ENCODE measurements around the gene INHBB.
"Not testable (repeated sequence)": the region's sequence is repeated elsewhere in the genome, so short reads cannot be mapped to it uniquely, and the experiment has no call there.

Gene INHBB

DNA sequence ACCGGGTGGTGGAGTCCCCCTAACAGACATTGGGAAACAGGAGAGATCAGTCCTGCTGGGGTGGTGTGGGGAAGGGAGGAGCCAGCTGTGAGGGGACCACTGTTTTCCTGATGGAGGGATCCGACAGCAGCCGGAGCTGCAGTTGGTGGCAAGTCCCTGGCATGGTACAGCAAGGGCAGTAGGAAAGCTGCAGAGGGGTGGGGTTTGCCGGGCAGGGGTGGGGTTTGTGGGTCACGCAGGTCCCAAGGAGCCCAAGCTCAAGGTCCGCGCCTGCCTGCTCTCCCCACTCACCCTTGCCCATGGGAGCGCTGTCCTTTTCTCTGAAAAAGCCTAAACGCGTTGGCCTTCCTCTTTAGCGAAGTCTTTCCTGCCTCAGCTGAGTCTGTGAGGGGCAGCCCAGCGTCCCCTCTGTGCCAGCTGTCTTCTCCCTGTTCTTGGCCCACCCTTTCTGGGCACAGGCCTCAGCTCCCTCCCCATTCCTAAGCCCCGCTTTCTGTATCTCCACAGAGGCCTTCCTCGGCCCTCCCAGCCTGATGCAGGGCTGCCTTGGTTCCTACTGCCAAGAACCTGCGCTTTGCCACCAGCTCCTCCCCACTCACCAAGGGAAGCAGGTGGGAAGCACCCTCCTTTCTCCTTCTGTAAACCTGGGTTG, 29.3 kb upstream of the INHBB start:
- DNase-seq, result no peak

DNA sequence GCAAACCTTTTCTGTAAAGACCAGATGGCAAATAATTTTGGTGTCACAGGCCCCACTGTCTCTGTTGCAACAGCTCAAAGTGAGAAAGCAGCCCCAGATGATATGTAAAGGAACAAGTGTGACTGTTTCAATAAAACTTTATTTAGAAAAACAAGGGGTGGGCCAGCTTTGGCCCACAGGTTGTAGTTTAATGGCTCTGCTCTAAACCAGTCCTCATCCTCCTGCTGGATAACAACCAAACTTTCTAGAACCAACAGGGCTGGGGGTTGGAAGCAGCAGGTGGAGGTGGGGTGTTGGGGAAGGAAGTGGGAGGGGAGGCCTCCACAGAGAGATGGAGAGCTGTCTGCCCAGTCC, 28.8 kb upstream of the INHBB start:
- DNase-seq, result no peak

DNA sequence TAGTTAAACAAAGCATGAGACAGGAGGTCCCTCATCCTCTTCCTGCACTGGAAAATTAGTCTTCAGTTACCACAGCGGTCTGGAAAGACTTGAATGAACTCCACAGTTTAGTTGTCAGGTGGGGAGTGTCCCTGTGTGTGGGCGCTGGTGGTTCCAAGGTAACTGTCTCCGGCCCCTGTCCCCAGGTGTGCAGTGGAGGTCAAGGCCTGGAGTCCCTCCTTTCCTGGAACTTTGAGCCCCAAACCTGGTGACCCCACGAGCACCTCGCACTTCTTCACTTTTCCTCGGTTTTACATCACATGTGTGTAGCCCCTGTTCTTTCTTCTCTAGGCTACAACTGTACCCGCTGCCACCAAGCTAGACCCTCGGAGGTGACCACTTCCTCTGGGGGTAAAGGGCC, 28.0 kb upstream of the INHBB start:
- no peak for DNase-seq

DNA sequence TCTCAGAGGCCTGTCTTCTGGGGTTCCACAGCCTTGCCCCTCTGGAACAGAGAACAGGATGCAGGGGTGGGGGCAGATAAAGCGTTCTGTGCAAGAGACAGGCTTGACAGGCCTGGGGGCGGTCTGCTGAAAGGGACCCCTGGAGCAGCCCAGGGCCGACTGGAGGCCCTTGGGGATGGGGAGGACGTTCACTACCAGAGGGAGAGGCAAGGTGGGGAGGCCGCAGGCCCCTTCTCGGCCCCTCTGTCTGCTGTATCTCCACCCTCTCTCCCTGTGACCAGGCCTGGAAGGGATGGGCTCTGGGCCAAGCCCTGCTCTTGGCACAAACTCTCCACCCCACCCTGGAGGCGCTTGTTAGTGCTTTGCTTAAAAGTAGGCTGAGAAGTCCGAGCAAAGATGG, 27.3 kb upstream of the INHBB start:
- no peak for DNase-seq

- no peak for DNase-seq
These were observed 26.8 kb upstream of the INHBB start for GRCh38 chr2:120319123-120319522.

DNA sequence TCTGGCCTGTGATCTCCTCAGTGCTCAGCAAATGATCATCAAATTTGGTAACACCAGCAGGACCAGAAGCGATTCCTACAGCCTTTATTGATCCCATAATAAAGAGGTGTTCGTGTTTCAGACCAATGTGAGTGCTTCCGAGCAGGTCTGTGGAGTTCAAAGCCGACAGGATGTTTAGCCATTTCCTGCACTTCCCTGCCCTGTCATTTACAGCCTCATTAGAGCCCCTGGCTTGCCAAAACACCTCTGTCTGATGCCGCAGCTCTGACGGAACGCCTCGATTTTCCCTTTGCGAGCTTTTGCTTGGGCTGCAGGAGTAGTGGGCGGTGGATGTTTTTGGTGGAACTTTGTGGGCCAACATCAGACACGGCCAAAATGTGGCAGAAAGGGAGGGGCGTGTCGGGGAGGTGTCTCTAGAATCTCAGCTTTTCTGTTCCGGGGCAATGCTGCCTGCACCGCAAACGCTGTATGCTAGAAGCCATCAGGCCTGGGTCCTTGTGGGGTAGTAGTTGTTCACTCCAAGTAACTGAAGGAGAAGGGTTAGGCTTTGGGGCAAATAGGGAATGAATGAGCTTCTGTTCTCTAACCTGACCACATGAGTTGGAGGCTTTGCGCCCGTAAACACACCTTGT, 26.1 kb upstream of the INHBB start:
- no peak for DNase-seq

DNA sequence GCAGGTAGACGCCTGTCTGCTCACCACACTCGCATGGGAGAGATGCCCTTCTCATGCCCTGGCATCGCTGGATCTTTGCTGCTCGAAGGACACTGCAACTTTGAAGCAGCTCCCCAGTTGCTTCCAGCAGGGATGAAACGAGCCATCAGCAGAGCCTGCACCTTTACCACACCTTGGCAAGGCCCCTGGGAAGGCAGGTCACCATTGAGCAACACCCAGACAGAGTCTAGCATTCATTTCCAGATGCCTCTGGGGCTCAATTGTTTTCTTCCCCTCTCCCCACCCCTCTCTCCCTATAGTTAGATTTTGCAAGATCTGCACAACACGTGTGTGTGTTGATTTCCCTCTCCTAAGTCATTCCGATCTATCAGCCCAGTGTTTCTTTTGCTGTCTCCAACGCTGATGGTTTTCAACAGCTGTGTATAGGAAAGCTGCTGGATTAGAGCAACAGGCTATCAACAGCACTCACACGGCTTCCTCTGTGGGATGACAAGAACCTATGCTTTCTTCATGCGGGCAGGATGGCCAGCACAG, 25.6 kb upstream of the INHBB start:
- DNase-seq, result no peak

GRCh38 chr2:120320887-120321556, 24.9 kb upstream of the INHBB start:
- not testable (repeated sequence) for DNase-seq

- no peak for DNase-seq
These were observed 24.1 kb upstream of the INHBB start for GRCh38 chr2:120321721-120322284.

- no peak for DNase-seq
These were observed 23.6 kb upstream of the INHBB start for GRCh38 chr2:120322329-120322728.

DNA sequence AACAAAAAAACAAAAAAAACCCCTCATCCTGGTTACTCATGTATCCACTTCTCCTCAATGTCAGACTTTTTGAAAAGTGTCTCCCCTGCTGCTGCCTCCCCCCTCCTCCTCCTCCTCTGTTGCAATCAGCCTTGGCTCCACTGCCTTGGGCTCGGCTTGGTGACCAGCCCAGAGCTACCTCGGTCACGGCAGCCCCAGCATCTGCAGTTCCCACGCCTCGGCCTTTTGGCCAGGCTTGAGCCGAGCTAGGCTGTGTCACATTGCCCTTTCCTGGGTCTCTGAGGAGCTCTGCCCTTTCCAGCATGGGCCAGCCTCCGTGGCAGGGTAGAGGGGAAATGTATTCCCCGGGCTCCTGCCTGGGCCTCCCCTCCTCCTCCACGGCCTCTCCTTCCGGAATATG, 22.7 kb upstream of the INHBB start:
- DNase-seq, result no peak

DNA sequence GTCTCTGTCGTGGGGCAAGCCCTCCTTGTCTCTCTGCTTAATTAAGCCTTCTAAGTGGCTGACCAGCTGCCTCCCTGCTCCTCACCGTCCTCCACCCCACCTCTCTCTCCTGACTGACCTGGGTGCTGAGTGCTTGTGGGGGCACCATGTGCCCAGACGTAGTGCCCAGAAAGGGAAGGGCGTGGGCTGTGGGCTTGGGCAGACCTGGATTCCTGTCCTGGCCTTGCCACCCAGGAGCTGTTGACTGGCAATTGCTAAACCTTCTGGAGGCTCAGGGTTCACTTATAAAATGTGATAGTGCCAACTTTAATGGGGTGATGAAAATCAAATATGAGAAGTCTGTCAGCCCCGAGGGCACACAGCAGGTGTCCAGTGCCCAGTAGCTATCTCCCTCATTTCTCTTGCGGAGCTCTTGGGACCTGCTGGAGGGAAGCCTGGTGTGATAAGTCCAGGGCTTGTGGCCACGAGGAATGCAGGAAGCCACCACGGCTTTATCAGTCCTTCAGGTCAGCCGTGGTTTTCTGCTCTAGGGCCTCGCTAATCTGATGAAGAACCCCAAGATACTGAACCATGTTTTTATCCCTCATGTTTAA, 22.0 kb upstream of the INHBB start:
- DNase-seq, result no peak

DNA sequence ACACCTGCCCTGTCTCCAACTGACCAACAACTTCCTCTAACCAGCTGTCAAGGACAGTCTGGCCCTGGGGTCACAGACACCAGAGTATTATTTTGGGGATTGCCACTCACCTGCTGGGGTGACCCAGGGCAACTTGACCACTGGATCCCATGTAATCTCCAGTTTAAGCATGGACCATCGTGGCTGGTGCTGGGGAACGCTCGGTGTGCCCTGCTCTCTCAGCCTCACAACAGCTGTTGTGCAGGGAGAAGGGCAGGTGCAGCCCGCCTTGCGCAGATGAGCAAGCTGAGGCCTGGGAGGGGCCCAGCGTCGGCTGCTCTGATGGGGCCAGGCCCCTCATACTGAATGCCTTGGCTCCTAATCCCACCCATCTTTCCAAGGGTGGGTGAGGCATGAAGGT, 21.0 kb upstream of the INHBB start:
- no peak for DNase-seq

GRCh38 chr2:120326066-120326465, 19.9 kb upstream of the INHBB start:
- DNase-seq, result no peak

DNA sequence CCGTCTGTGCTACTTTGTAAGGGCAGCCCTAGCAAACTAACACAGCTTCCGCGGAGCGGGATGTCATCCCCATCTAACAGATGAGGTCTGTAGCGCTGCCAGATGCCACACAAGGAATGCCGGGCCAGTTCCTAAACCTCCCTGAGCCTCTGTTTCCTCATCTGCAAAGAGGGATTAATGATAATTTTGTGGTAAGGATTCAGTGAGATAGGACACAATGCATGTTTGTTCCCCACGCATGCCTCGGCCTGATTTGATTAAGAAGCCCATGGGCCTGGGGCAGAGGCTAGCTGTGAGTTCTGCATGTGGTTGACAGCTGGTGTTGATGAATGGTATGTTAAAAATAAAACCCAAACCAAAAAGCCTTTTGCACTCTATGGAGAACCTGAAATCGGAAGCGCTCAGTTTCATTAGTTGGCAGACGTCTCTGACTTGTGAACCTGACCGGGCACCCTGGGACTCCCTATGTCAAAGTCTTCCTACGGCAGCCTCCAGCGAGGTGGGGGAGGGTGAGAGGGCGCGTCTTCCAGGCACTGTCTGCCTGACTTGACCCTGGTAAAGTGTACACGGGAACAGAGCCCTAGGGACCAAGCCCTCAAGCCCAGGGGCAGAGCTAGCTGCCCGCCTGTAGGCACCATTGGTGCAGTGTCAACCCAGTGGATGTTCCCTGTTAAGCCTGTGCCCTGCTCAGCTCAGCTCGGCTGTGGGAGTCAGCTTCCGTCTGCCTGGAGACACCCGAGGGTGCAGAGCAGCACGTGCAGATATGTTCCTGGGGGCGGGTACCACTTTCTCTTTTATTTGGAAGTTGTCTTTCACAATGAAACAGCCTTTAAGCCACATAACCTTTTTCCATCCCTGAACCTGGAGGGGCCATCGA, 14.8 kb upstream of the INHBB start:
- DNase-seq, result peak; percentile 70

- no peak for DNase-seq
These were observed 14.0 kb upstream of the INHBB start for GRCh38 chr2:120331903-120332302.

- DNase-seq, result no peak
These were observed 13.6 kb upstream of the INHBB start for GRCh38 chr2:120332384-120332783.

- no peak for DNase-seq
These were observed 11.9 kb upstream of the INHBB start for GRCh38 chr2:120334068-120334467.

- DNase-seq, result no peak
These were observed 9.2 kb upstream of the INHBB start for GRCh38 chr2:120336749-120337148.

- no peak for DNase-seq
These were observed 7.9 kb upstream of the INHBB start for GRCh38 chr2:120338015-120338414.

DNA sequence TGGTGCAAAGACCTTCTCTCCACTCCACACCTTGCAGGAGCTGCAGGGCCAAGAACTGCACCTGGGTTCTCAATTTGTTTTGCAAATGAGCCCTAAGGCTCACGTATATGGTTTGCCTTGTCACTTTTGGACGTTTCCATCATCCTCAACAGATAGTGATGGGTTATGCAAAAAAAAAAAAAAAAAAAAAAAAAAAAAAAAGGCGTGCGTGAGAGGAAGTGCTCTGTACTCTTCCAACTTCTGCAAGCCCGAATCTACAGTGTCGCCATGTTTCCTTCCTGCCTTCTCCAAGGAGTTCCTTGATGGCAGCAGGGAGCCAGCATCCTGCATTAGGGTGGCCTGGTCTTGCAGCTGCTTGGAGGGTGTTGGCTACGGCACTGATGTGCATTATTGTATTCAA, 4.0 kb upstream of the INHBB start:
- no peak for DNase-seq

- no peak for DNase-seq
These were observed 3.5 kb upstream of the INHBB start for GRCh38 chr2:120342446-120342845.

- no peak for DNase-seq
These were observed 2.9 kb upstream of the INHBB start for GRCh38 chr2:120343100-120343432.
